Measurements from ENCODE around the gene TBCD.
A peak's percentile ranks its signal among the peaks of the same experiment; 100 is the strongest.

TBCD gene

GRCh38 chr17:82860606-82861392, 108.9 kb downstream of the TBCD start:
- TF ChIP-seq, protein P1, sequence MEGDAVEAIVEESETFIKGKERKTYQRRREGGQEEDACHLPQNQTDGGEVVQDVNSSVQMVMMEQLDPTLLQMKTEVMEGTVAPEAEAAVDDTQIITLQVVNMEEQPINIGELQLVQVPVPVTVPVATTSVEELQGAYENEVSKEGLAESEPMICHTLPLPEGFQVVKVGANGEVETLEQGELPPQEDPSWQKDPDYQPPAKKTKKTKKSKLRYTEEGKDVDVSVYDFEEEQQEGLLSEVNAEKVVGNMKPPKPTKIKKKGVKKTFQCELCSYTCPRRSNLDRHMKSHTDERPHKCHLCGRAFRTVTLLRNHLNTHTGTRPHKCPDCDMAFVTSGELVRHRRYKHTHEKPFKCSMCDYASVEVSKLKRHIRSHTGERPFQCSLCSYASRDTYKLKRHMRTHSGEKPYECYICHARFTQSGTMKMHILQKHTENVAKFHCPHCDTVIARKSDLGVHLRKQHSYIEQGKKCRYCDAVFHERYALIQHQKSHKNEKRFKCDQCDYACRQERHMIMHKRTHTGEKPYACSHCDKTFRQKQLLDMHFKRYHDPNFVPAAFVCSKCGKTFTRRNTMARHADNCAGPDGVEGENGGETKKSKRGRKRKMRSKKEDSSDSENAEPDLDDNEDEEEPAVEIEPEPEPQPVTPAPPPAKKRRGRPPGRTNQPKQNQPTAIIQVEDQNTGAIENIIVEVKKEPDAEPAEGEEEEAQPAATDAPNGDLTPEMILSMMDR (IDR thresholded peaks at IDR 0.05; ENCODE audit: low read depth, low read length): no peak
- no peak overlapping the region for H3K4me3 ChIP-seq (replicated peaks in 1 of 2; ENCODE audit: low read depth in 2 of 2, low read length in 2 of 2)
- no peak for DNase-seq (ENCODE audit: low read depth in 2 of 2)

DNA sequence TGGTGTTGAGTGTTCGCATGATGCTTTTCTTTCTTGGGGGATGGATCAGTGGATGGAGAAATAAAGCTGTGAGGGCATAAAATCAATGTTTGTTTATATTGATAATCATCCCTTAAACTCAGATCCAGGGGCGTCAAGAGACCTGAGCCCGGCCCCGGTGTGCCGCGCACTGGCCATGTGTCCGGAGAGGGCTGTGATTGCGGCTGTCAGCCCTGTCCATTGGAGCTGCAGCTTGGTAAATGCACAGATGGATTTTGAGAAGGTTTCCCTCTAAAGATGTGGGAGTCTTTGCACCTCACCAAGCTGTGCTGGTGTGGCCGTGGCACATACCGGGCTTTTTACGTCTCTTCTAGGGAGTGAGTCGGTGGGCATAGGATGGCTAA, 109.5 kb downstream of the TBCD start:
- H3K4me3 ChIP-seq (replicated peaks in 1 of 2; ENCODE audit: low read depth in 2 of 2, low read length in 2 of 2): no peak overlapping the region
- TF ChIP-seq, protein P1 (IDR thresholded peaks at IDR 0.05; ENCODE audit: low read depth, low read length): no peak
- DNase-seq (ENCODE audit: low read depth in 2 of 2): no peak

GRCh38 chr17:82862191-82862590, 110.3 kb downstream of the TBCD start:
- TF ChIP-seq, protein P1 (IDR thresholded peaks at IDR 0.05; ENCODE audit: low read depth, low read length): no peak

GRCh38 chr17:82862737-82863382, 111.0 kb downstream of the TBCD start:
- TF ChIP-seq, protein P1 (IDR thresholded peaks at IDR 0.05; ENCODE audit: low read depth, low read length): no peak
- no peak for DNase-seq (ENCODE audit: low read depth in 2 of 2)

More at GRCh38 chr17:82862191-82862590, 110.3 kb downstream of the TBCD start:
- H3K4me3 ChIP-seq (replicated peaks in 1 of 2; ENCODE audit: low read depth in 2 of 2, low read length in 2 of 2): no peak overlapping the region
- DNase-seq (ENCODE audit: low read depth in 2 of 2): no peak

GRCh38 chr17:82863383-82863940, 111.6 kb downstream of the TBCD start:
- no peak for DNase-seq (ENCODE audit: low read depth in 2 of 2)
- TF ChIP-seq, protein P1 (IDR thresholded peaks at IDR 0.05; ENCODE audit: low read depth, low read length): no peak

More at GRCh38 chr17:82862737-82863382, 111.0 kb downstream of the TBCD start:
- H3K4me3 ChIP-seq (replicated peaks in 1 of 2; ENCODE audit: low read depth in 2 of 2, low read length in 2 of 2): no peak overlapping the region

DNA sequence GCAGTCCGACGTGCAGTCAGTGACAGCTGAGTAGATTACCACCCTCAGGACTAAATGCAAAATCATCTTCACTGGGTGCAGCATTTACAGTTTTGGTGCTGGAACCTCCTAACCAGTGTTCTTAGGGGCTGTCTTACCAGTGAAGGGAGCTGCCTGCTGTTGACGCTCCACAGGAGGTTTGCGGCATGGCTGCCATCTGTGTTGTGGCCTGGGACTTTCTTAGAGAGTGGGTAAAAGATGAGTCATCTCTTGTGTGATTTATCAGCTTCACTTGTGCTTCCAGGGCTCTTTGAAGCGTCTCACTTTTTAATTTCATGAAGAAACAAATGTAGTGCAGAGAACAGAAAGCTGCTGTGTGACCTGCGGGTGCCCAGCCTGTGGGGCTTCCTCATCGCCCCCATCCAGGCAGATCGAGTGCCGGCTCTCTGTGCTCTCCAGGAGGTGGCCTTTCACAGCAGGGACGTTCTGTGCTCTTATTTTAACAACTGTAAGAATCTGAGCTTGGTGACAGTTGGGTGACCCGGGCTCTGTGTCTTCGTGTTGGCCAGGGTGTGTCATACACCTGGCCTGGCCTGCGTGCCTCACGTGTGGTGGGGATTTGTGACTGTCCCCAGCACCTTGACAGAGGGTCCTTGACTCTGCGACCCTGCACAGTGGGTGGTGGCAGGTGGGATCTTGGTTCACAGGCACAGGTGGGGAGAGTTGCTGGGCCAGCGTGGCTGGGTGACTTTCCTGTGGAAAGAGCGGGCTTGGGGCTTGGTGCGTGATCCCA, 112.3 kb downstream of the TBCD start:
- peak; percentile 54 to 56 for DNase-seq (ENCODE audit: low read depth in 2 of 2)
- H3K4me3 ChIP-seq (replicated peaks in 1 of 2; ENCODE audit: low read depth in 2 of 2, low read length in 2 of 2): no peak overlapping the region
- TF ChIP-seq, protein P1 (IDR thresholded peaks at IDR 0.05; ENCODE audit: low read depth, low read length): no peak

More at GRCh38 chr17:82863383-82863940, 111.6 kb downstream of the TBCD start:
- no peak overlapping the region for H3K4me3 ChIP-seq (replicated peaks in 1 of 2; ENCODE audit: low read depth in 2 of 2, low read length in 2 of 2)

All from cardiac fibroblast (primary cell).